Naive thymus-derived CD4-positive, alpha-beta T cell (primary cell): Measurements from ENCODE around the gene SOWAHA. TPM values are rescaled to one million over a fixed set of nuclear protein-coding genes. Genes with fewer than 3 reads are reported as not detected.

Experiments used
- ATAC-seq: fragments of 150-1000 bp; cut with Tn5 transposase; 2 replicates; pipeline ENCODE4 v1.10.0; 2021; ENCODE audit warnings: mild to moderate bottlenecking, moderate library complexity
- CTCF ChIA-PET: fragments of 350-600 bp; sonication (Branson Sonifier 250); formaldehyde crosslinking; loops from one replicate; lab custom pipeline; 2021; ENCODE audit warnings: antibody characterized with exemption; lab: Charles Lee
- POLR2A ChIA-PET: fragments of 350-600 bp; sonication (Branson Sonifier 250); formaldehyde crosslinking; loops from one replicate; lab custom pipeline; 2021; ENCODE audit warnings: antibody characterized with exemption, inconsistent platforms; lab: Charles Lee
- DNase-seq, 9 donors: peaks; one replicate each; pipeline versions ENCODE4 v3.0.0 to v3.0.0-alpha.2; 2020 to 2022; ENCODE audit warnings: mixed read lengths in 1 of 9
- H3K27ac ChIP-seq: one replicate; pipeline ENCODE4 v1.7.0; 2013; ENCODE audit warnings: mild to moderate bottlenecking, low read depth, low read length, moderate library complexity
- H3K27me3 ChIP-seq, 2 donors: one replicate each; pipeline ENCODE4 v1.7.0; 2013; ENCODE audit warnings: low read length in 2 of 2, mild to moderate bottlenecking in 2 of 2, moderate library complexity in 2 of 2; ENCODE audit not compliant: control insufficient read depth in 2 of 2, insufficient read depth in 2 of 2
- H3K36me3 ChIP-seq, 3 experiments: 1 replicate in 2 of 3; 2 replicates in 1 of 3; pipeline ENCODE4 v1.7.0; 2013; ENCODE audit warnings: low read length in 3 of 3, mild to moderate bottlenecking in 3 of 3, moderate library complexity in 1 of 3; ENCODE audit not compliant: insufficient read depth in 3 of 3, control insufficient read depth in 2 of 3
- H3K4me1 ChIP-seq, 2 donors: one replicate each; pipeline ENCODE4 v1.7.0; 2013; ENCODE audit warnings: low read length in 2 of 2, mild to moderate bottlenecking in 2 of 2, moderate library complexity in 1 of 2; ENCODE audit not compliant: control insufficient read depth in 2 of 2, insufficient read depth in 2 of 2
- H3K4me3 ChIP-seq: 2 replicates; pipeline ENCODE4 v1.7.0; 2013; ENCODE audit warnings: mild to moderate bottlenecking, low read length
- H3K9me3 ChIP-seq, 3 experiments: 1 replicate in 2 of 3; 2 replicates in 1 of 3; pipeline ENCODE4 v1.7.0; 2013; ENCODE audit warnings: low read length in 3 of 3; ENCODE audit not compliant: control insufficient read depth in 2 of 3
- H3K27ac Mint-ChIP-seq, 9 donors: one replicate each; pipeline ENCODE4 v1.8.0; 2020 to 2022; ENCODE audit warnings: mixed read lengths in 9 of 9, mild to moderate bottlenecking in 8 of 9, moderate library complexity in 5 of 9, inconsistent platforms in 2 of 9
- H3K27me3 Mint-ChIP-seq, 5 donors: one replicate each; pipeline ENCODE4 v1.8.0; 2021 to 2022; ENCODE audit warnings: mixed read lengths in 5 of 5, mild to moderate bottlenecking in 1 of 5
- H3K36me3 Mint-ChIP-seq, 5 donors: one replicate each; pipeline ENCODE4 v1.8.0; 2020 to 2022; ENCODE audit warnings: mixed read lengths in 5 of 5, mild to moderate bottlenecking in 3 of 5, inconsistent platforms in 1 of 5
- H3K4me1 Mint-ChIP-seq, 7 donors: one replicate each; pipeline ENCODE4 v1.8.0; 2020 to 2022; ENCODE audit warnings: mixed read lengths in 7 of 7, mild to moderate bottlenecking in 3 of 7, inconsistent platforms in 1 of 7
- H3K4me3 Mint-ChIP-seq, 10 donors: one replicate each; pipeline ENCODE4 v1.8.0; 2020 to 2022; ENCODE audit warnings: mild to moderate bottlenecking in 10 of 10, mixed read lengths in 10 of 10, moderate library complexity in 6 of 10, inconsistent platforms in 2 of 10
- H3K9me3 Mint-ChIP-seq, 11 donors: one replicate each; pipeline ENCODE4 v1.8.0; 2020 to 2022; ENCODE audit warnings: mixed read lengths in 11 of 11, mild to moderate bottlenecking in 4 of 11, inconsistent platforms in 1 of 11, moderate library complexity in 1 of 11
- intact Hi-C, 2 donors: fragments of 100-400 bp; cut with micrococcal nuclease; formaldehyde crosslinking; loops; one replicate each; pipeline ENCODE4 v1.15.1; 2023
- polyA plus RNA-seq, 2 donors: library from polyadenylated mRNA; unstranded; fragments of 300-500 nt; fragmentation: Illumina TruSeq; gene quantifications; one replicate each; pipeline ENCODE4 v1.2.3, GENCODE V29; 2021
- total RNA-seq, 6 experiments: library from RNA in 5 of 6; stranded (reverse) in 5 of 6; gene quantifications; 1 replicate in 5 of 6; 2 replicates in 1 of 6; pipeline ENCODE4 v1.2.3 and lab custom pipeline; 2021 to 2026

SOWAHA gene
- total and polyA plus RNA-seq, 7 experiments from 2014 or later = 0.15 TPM; not detected in 6

DNA sequence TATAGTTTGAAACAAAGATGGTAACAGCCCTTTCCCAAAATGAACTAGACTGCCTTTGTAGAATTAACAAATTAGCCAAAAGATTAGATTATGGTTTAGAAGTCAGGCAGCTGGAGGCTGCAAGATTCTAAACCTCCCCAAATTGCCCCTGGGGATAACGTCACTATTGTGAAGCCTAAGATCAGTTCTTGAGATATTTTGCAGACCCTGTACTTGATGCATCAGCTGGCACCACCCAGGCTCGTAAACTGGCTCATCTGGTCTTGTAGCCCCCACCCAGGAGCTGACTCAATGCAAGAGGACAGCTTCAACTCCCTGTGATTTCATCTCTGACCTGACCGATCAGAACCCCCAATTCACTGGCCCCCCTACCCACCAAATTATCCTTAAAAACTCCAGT, 4.2 kb upstream of the SOWAHA start:
- no peaks in the 10 kb centered on the region for H3K4me1 ChIP-seq
- H3K27ac ChIP-seq = no peak overlapping the region
- H3K4me1 Mint-ChIP-seq = peaks cover 7 to 13% (median 11%) of the 10 kb centered on the region in 7 donors
- no peak overlapping the region for H3K4me3 ChIP-seq
- H3K36me3 Mint-ChIP-seq = peaks cover 0 to 7% (median 0%) of the 10 kb centered on the region in 5 donors
- POLR2A ChIA-PET = no interaction called here
- H3K36me3 ChIP-seq = no peaks in the 10 kb centered on the region
- no peak for DNase-seq
- intact Hi-C loops = no loop called here
- CTCF ChIA-PET = interaction anchor here (0.8 to 2.6 kb wide), 4 partner anchors 11 to 101 kb away, joined by 3 to 8 read pairs (median 4); no protein-coding TSS in a partner anchor
- H3K9me3 ChIP-seq = no peaks in the 10 kb centered on the region
- ATAC-seq = no peak
- H3K27me3 ChIP-seq = peaks cover 4 to 11% of the 10 kb centered on the region in 2 donors
- H3K9me3 Mint-ChIP-seq = peaks cover 0 to 3% (median 0%) of the 10 kb centered on the region in 11 donors
- H3K27me3 Mint-ChIP-seq = peaks cover 69 to 75% (median 72%) of the 10 kb centered on the region in 5 donors
- no peak overlapping the region for H3K4me3 Mint-ChIP-seq
- no peak overlapping the region for H3K27ac Mint-ChIP-seq

DNA sequence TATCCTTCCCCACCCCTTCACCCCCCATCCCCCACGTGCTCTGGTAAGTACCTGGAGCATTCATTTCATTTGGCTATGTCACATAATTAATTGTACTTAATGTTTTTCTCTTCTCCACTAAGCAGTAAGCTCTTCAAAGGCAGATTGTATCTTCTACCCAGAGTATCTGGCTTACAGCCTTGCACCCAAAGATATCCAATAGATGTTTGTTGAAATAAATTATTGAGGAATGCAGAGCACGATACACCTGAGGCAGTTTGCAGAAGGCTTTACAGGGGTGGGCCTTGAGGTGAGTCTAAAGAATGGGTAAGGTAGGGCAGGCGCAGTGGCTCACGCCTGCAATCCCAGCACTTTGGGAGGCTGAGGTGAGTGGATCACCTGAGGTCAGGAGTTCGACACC, 2.5 kb upstream of the SOWAHA start:
- H3K9me3 Mint-ChIP-seq = peaks cover 0 to 3% (median 0%) of the 10 kb centered on the region in 11 donors
- H3K27me3 Mint-ChIP-seq = peaks cover 51 to 64% (median 57%) of the 10 kb centered on the region in 5 donors
- no peaks in the 10 kb centered on the region for H3K4me1 ChIP-seq
- H3K27ac Mint-ChIP-seq = no peak overlapping the region
- intact Hi-C loops = loop anchor here (5.0 to 10.0 kb wide), 2 partner anchors 33 to 536 kb away; partner anchors contain the start of gene SEPTIN8 (in 1 of the 2)
- DNase-seq (no peak), ATAC-seq (no peak)
- no peak overlapping the region for H3K27ac ChIP-seq
- no peak overlapping the region for H3K4me3 ChIP-seq
- peaks cover 4 to 12% of the 10 kb centered on the region in 2 donors for H3K27me3 ChIP-seq
- H3K36me3 ChIP-seq = no peaks in the 10 kb centered on the region
- CTCF ChIA-PET = interaction anchor here (1.2 kb wide), 1 partner anchor 10 kb away, joined by 3 read pairs; no protein-coding TSS in a partner anchor
- H3K9me3 ChIP-seq = no peaks in the 10 kb centered on the region
- POLR2A ChIA-PET = no interaction called here
- H3K4me3 Mint-ChIP-seq = no peak overlapping the region
- peaks cover 10 to 14% (median 11%) of the 10 kb centered on the region in 7 donors for H3K4me1 Mint-ChIP-seq
- peaks cover 0 to 4% (median 0%) of the 10 kb centered on the region in 5 donors for H3K36me3 Mint-ChIP-seq

DNA sequence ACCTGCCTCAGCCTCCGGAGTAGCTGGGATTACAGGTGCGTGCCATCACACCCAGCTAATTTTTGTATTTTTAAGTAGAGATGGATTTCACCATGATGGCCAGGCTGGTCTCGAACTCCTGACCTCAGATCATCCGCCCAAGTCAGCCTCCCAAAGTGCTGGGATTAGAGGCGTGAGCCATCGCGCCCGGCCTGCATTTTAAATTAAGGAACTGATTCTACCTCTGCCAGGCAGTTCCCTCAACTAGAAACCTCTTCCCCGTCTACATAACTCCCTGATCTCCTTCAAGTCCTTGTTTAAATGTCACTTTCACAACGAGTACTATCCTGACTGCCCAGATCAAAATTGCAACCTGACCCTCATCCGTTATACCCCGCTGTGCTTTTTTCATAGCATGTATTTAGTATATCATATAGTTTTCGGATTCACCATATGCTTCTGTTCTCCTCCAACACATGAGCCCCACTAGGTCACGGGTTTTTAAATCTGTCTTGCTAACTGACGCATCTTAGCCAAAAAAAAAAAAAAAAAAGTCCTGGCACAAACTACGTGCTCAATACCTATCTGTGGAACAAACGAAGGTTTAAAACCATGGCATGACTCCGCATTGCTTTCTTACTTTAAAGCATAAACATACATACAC, 858 bp upstream of the SOWAHA start:
- H3K9me3 ChIP-seq = no peaks in the 10 kb centered on the region
- no peaks in the 10 kb centered on the region for H3K36me3 ChIP-seq
- intact Hi-C loops = loop anchor here (5.0 to 10.0 kb wide), 2 partner anchors 35 to 537 kb away; partner anchors contain the start of gene SEPTIN8 (in 1 of the 2)
- H3K27me3 Mint-ChIP-seq = peaks cover 50 to 66% (median 51%) of the 10 kb centered on the region in 5 donors
- H3K27me3 ChIP-seq = peaks cover 4 to 12% of the 10 kb centered on the region in 2 donors
- H3K4me1 ChIP-seq = no peaks in the 10 kb centered on the region
- peaks cover 0 to 4% (median 0%) of the 10 kb centered on the region in 5 donors for H3K36me3 Mint-ChIP-seq
- peak overlapping the region in 1 of 9 donors; percentile 13 for H3K27ac Mint-ChIP-seq
- H3K27ac ChIP-seq = no peak overlapping the region
- H3K4me3 ChIP-seq = no peak overlapping the region
- ATAC-seq = no peak
- POLR2A ChIA-PET = interaction anchor here (0.5 kb wide), 1 partner anchor 10 kb away, joined by 3 read pairs; no protein-coding TSS in a partner anchor
- CTCF ChIA-PET = no interaction called here
- DNase-seq = no peak
- H3K4me3 Mint-ChIP-seq = peak overlapping the region in 9 of 10 donors; percentile 57 to 89 (median 83)
- H3K4me1 Mint-ChIP-seq = peaks cover 10 to 14% (median 11%) of the 10 kb centered on the region in 7 donors
- H3K9me3 Mint-ChIP-seq = peaks cover 0 to 3% (median 0%) of the 10 kb centered on the region in 11 donors

DNA sequence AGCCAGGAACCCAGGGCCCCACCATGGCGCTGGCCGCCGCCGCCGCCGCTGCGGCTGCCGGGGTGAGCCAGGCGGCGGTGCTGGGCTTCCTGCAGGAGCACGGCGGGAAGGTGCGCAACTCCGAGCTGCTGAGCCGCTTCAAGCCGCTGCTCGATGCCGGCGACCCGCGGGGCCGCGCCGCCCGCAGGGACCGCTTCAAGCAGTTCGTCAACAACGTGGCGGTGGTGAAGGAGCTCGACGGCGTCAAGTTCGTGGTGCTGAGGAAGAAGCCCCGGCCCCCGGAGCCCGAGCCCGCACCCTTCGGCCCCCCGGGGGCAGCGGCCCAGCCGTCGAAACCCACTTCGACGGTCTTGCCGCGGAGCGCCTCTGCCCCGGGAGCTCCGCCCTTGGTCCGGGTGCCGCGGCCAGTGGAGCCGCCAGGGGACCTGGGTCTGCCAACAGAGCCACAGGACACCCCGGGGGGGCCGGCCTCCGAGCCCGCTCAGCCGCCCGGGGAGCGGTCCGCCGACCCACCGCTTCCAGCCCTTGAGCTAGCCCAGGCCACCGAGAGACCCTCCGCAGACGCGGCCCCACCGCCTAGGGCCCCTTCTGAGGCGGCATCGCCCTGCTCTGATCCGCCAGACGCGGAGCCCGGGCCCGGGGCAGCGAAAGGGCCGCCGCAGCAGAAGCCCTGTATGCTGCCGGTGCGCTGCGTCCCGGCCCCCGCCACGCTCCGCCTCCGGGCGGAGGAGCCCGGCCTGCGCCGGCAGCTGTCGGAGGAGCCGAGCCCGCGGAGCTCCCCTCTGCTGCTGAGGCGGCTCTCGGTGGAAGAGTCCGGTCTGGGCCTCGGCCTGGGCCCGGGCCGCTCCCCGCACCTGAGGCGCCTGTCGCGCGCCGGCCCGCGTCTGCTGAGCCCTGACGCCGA, 749 bp downstream of the SOWAHA start:
- H3K9me3 Mint-ChIP-seq = peaks cover 0 to 3% (median 0%) of the 10 kb centered on the region in 11 donors
- H3K4me3 Mint-ChIP-seq = peak overlapping the region in 3 of 10 donors; percentile 41 to 83 (median 61)
- H3K36me3 Mint-ChIP-seq = peaks cover 0 to 4% (median 0%) of the 10 kb centered on the region in 5 donors
- Histone ChIP-seq H3K27ac (no peak overlapping the region), H3K4me3 (no peak overlapping the region), H3K4me1 (no peaks in the 10 kb centered on the region), H3K36me3 (no peaks in the 10 kb centered on the region), H3K27me3 (peaks cover 4 to 12% of the 10 kb centered on the region in 2 donors), H3K9me3 (no peaks in the 10 kb centered on the region)
- CTCF ChIA-PET = interaction anchor here (0.8 kb wide), 1 partner anchor 110 kb away, joined by 4 read pairs; no protein-coding TSS in a partner anchor
- intact Hi-C loops = loop anchor here (1.0 to 10.0 kb wide), 3 partner anchors 16 to 539 kb away; partner anchors contain the start of genes SEPTIN8 (in 1 of the 2) and SHROOM1 (in 1 of the 2)
- POLR2A ChIA-PET = interaction anchor here (1.0 to 1.4 kb wide), 3 partner anchors 11 to 257 kb away, joined by 3 to 6 read pairs (median 3); partner anchors contain the start of gene RAD50
- DNase-seq (peak in 5 of 9 donors; percentile 28 to 49 (median 43)), ATAC-seq (peak; percentile 63)
- H3K27ac Mint-ChIP-seq = no peak overlapping the region
- peaks cover 10 to 14% (median 11%) of the 10 kb centered on the region in 7 donors for H3K4me1 Mint-ChIP-seq
- H3K27me3 Mint-ChIP-seq = peaks cover 41 to 63% (median 42%) of the 10 kb centered on the region in 5 donors

DNA sequence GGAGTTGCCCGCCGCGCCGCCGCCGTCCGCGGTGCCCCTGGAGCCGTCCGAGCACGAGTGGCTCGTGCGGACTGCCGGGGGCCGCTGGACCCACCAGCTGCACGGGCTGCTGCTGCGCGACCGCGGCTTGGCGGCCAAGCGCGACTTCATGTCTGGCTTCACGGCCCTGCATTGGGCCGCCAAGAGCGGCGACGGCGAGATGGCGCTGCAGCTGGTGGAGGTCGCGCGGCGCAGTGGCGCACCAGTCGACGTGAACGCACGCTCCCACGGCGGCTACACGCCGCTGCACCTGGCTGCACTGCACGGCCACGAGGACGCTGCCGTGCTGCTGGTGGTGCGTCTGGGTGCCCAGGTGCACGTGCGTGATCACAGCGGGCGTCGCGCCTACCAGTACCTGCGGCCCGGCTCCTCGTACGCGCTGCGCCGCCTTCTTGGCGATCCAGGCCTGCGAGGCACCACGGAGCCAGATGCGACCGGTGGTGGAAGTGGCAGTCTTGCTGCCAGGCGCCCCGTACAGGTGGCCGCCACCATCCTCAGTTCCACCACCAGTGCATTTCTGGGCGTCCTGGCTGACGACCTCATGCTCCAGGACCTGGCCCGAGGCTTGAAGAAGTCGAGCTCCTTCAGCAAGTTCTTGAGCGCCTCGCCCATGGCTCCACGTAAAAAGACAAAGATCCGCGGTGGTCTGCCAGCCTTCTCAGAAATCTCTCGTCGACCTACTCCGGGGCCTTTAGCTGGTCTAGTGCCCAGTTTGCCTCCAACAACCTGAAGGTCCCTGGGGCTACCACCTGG, 1.6 kb downstream of the SOWAHA start:
- no peaks in the 10 kb centered on the region for H3K9me3 ChIP-seq
- ATAC-seq (no peak), DNase-seq (no peak)
- Mint-ChIP-seq H3K27ac (peak overlapping the region in 1 of 9 donors; percentile 13), H3K9me3 (peaks cover 0 to 3% (median 0%) of the 10 kb centered on the region in 11 donors), H3K27me3 (peaks cover 38 to 61% (median 41%) of the 10 kb centered on the region in 5 donors), H3K4me3 (peak overlapping the region in 7 of 10 donors; percentile 25 to 69 (median 55)), H3K36me3 (peaks cover 0 to 4% (median 0%) of the 10 kb centered on the region in 5 donors), H3K4me1 (peaks cover 14 to 22% (median 16%) of the 10 kb centered on the region in 7 donors)
- no peaks in the 10 kb centered on the region for H3K4me1 ChIP-seq
- ChIA-PET CTCF (no interaction called here), POLR2A (interaction anchor here (1.1 kb wide), 1 partner anchor 258 kb away, joined by 3 read pairs; the partner anchor contains the start of gene RAD50)
- intact Hi-C loops = loop anchor here (5.0 to 10.0 kb wide), 3 partner anchors 37 to 540 kb away; partner anchors contain the start of gene SEPTIN8 (in 1 of the 2)
- no peaks in the 10 kb centered on the region for H3K36me3 ChIP-seq
- peaks cover 4 to 12% of the 10 kb centered on the region in 2 donors for H3K27me3 ChIP-seq
- no peak overlapping the region for H3K27ac ChIP-seq
- no peak overlapping the region for H3K4me3 ChIP-seq
